ENCODE results near the gene SPIN2A. TPM values are rescaled to one million over a fixed set of nuclear protein-coding genes. Genes with fewer than 3 reads are reported as not detected.
"Not testable (repeated sequence)": the region's sequence is repeated elsewhere in the genome, so short reads cannot be mapped to it uniquely, and the experiment has no call there.

Gene SPIN2A
- total and polyA plus RNA-seq, 2 experiments from 2014 or later, result 0.59 TPM; not detected in 1

DNA sequence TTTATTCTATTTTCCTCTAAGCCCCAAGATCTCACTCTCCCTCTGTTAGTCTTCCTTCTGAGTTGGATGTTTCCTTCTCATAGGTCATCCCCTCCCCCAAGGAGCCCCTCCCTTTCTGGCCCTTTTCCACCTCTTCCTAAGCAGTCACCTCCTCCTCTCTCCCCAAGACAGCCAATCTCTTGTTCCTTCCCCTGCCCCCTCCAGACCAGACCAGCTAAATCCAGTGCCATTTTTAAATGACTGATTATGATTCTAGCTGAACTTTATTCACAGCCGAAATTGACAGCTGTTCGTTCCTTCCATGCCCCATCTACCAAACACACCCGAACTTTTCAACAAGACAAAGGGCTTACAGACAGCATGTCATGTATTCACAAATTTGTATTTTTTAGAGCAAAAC is 1.9 kb downstream of the SPIN2A start:
- no peaks in the 10 kb centered on the region for H3K9me2 ChIP-seq (ENCODE audit: insufficient read depth)
- H3K4me1 ChIP-seq (ENCODE audit: insufficient read depth), result no peaks in the 10 kb centered on the region
- H3K9ac ChIP-seq, result no peak overlapping the region
- in situ Hi-C loops (cut with MboI), result no loop called here
- no peak for DNase-seq
- H4K20me1 ChIP-seq (ENCODE audit: insufficient read depth), result no peaks in the 10 kb centered on the region
- H3K4me2 ChIP-seq (ENCODE audit: unreplicated experiment), result no peak overlapping the region
- no peaks in the 10 kb centered on the region for H3K27me3 ChIP-seq (replicated peaks; ENCODE audit: insufficient read depth)
- H3K4me3 ChIP-seq, result no peak overlapping the region
- H3K79me2 ChIP-seq (ENCODE audit: insufficient read depth), result no peaks in the 10 kb centered on the region
- 90 to 91% methylated on average over 3 of the region's 3 CpGs for WGBS, 2 experiments (ENCODE audit: low coverage in 1 of 2, low lambda C conversion rate in 2 of 2, missing lambda C conversion rate in 2 of 2)
- no peak overlapping the region for H2AFZ ChIP-seq
- no peak for TF ChIP-seq EZH2phosphoT487 (IDR thresholded peaks at IDR 0.05; ENCODE audit: insufficient read depth, low read depth)
- TF ChIP-seq EZH2 (IDR thresholded peaks at IDR 0.05; ENCODE audit: insufficient read depth, poor library complexity, severe bottlenecking), result no peak
- no peaks in the 10 kb centered on the region for H3K9me3 ChIP-seq (ENCODE audit: low read depth)
- H3F3A ChIP-seq (ENCODE audit: insufficient read depth), result no peaks in the 10 kb centered on the region
- no peak overlapping the region for H3K27ac ChIP-seq
- no peaks in the 10 kb centered on the region for H3K36me3 ChIP-seq (ENCODE audit: low read depth)

DNA sequence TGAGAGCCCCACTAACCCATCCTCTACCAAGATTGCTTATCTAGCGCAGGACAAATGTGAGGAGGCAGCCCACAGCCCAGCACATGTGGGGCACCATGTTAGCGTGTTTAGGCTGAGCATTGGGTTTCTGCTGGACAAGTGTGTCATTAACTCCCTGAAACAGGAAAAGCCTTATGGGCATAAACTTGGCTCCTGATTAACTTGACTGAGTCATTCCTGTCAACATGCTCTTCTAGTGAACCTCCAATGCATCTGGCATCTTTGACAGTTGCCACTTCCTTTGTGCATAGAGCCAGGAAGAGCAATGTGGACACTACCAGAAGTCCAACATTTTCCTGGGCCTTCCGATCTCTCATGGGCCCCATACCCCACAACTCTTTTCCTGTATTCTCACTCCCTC is 2.5 kb downstream of the SPIN2A start:
- Histone ChIP-seq H3K4me3 (no peak overlapping the region), H3K9ac (no peak overlapping the region), H3K4me1 (ENCODE audit: insufficient read depth) (no peaks in the 10 kb centered on the region), H3K36me3 (ENCODE audit: low read depth) (no peaks in the 10 kb centered on the region), H2AFZ (no peak overlapping the region), H3F3A (ENCODE audit: insufficient read depth) (no peaks in the 10 kb centered on the region), H3K9me2 (ENCODE audit: insufficient read depth) (no peaks in the 10 kb centered on the region), H3K27ac (no peak overlapping the region), H3K79me2 (ENCODE audit: insufficient read depth) (no peaks in the 10 kb centered on the region), H3K9me3 (ENCODE audit: low read depth) (no peaks in the 10 kb centered on the region), H3K4me2 (ENCODE audit: unreplicated experiment) (no peak overlapping the region), H4K20me1 (ENCODE audit: insufficient read depth) (no peaks in the 10 kb centered on the region), H3K27me3 (replicated peaks; ENCODE audit: insufficient read depth) (no peaks in the 10 kb centered on the region)
- in situ Hi-C loops (cut with MboI), result no loop called here
- 94 to 100% methylated on average over 2 to 3 of the region's 3 CpGs for WGBS, 2 experiments (ENCODE audit: low coverage in 1 of 2, low lambda C conversion rate in 2 of 2, missing lambda C conversion rate in 2 of 2)
- no peak for DNase-seq
- no peak for TF ChIP-seq EZH2 (IDR thresholded peaks at IDR 0.05; ENCODE audit: insufficient read depth, poor library complexity, severe bottlenecking)
- no peak for TF ChIP-seq EZH2phosphoT487 (IDR thresholded peaks at IDR 0.05; ENCODE audit: insufficient read depth, low read depth)

DNA sequence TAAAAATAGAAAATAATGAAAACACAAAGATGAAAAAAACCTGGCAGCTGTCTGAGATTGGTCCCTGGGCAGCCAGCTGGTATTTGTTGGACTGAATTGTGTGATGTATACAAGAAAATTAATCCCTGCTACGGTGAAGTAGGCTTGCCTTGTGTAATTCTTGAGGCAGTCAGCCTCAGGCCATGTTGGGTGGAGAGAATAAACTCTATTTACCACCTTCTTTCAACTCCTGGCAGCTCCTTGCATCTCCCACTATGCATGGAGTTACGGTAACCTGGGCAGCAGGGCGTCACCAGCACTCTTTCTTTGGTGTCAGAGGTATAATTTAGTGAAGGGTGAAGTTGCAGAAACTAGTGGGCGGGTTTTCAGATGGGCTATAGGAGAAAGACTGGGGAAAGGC is 3.5 kb downstream of the SPIN2A start:
- Histone ChIP-seq H3K79me2 (ENCODE audit: insufficient read depth) (no peaks in the 10 kb centered on the region), H3K36me3 (ENCODE audit: low read depth) (no peaks in the 10 kb centered on the region), H3K27ac (no peak overlapping the region), H3K9ac (no peak overlapping the region), H3K4me2 (ENCODE audit: unreplicated experiment) (no peak overlapping the region), H3K9me2 (ENCODE audit: insufficient read depth) (no peaks in the 10 kb centered on the region), H3K4me1 (ENCODE audit: insufficient read depth) (no peaks in the 10 kb centered on the region), H3F3A (ENCODE audit: insufficient read depth) (no peaks in the 10 kb centered on the region), H3K9me3 (ENCODE audit: low read depth) (no peaks in the 10 kb centered on the region), H3K27me3 (replicated peaks; ENCODE audit: insufficient read depth) (no peaks in the 10 kb centered on the region), H3K4me3 (no peak overlapping the region), H4K20me1 (ENCODE audit: insufficient read depth) (no peaks in the 10 kb centered on the region), H2AFZ (no peak overlapping the region)
- in situ Hi-C loops (cut with MboI), result no loop called here
- DNase-seq, result no peak
- no peak for TF ChIP-seq EZH2phosphoT487 (IDR thresholded peaks at IDR 0.05; ENCODE audit: insufficient read depth, low read depth)
- no peak for TF ChIP-seq EZH2 (IDR thresholded peaks at IDR 0.05; ENCODE audit: insufficient read depth, poor library complexity, severe bottlenecking)
- 74% methylated on average over 4 of the region's 4 CpGs for WGBS, 2 experiments (ENCODE audit: low coverage in 1 of 2, low lambda C conversion rate in 2 of 2, missing lambda C conversion rate in 2 of 2)

DNA sequence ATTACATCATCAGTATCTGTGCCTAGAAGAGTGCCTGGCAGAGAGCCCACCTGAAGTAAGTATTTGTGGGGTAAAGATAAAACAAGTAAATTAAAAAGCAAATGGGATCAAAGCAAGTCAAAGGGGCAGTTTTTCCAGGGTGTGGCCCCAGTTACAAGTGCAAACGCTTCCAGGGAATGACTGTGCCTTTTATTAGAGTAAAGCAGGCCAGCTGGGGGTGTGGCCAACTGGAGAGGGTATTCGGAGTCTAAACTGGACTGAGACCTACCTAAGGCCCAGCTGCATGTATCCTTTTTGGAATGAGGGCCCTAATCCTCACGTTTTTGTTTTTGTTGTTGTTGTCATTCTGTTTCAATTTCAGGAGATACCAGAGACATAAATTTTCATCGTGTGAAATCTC is 3.9 kb downstream of the SPIN2A start:
- in situ Hi-C loops (cut with MboI); H3K27ac ChIP-seq: not testable (repeated sequence)
- 25 to 31% methylated on average over 4 of the region's 4 CpGs for WGBS, 2 experiments (ENCODE audit: low coverage in 1 of 2, low lambda C conversion rate in 2 of 2, missing lambda C conversion rate in 2 of 2)

DNA sequence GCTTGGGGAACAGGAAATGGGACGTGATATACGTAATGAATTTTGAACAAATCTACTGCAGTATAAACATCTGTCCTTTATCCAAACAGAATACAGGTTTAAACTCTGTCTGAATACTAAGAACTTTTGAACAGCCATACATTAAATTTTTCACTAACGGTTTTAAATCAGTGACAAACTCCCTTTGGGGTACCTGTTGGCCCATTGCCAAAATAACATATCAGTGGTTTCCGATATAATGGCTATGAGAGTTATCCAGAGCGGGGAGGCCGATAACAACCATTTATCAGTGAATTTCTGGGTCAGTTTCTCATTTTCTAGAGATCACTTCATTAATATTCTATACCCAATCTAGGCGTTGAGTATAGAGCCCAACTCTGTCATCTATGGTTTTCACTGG is 5.2 kb downstream of the SPIN2A start:
- H3K27ac ChIP-seq, result no peak overlapping the region
- in situ Hi-C loops (cut with MboI), result no loop called here
- no peak overlapping the region for H3K4me3 ChIP-seq
- no peaks in the 10 kb centered on the region for H3K9me2 ChIP-seq (ENCODE audit: insufficient read depth)
- H3K27me3 ChIP-seq (replicated peaks; ENCODE audit: insufficient read depth), result no peaks in the 10 kb centered on the region
- no peaks in the 10 kb centered on the region for H3K36me3 ChIP-seq (ENCODE audit: low read depth)
- no peak overlapping the region for H2AFZ ChIP-seq
- H3K4me2 ChIP-seq (ENCODE audit: unreplicated experiment), result no peak overlapping the region
- H3F3A ChIP-seq (ENCODE audit: insufficient read depth), result no peaks in the 10 kb centered on the region
- H3K9ac ChIP-seq, result no peak overlapping the region
- H3K9me3 ChIP-seq (ENCODE audit: low read depth), result no peaks in the 10 kb centered on the region
- H4K20me1 ChIP-seq (ENCODE audit: insufficient read depth), result no peaks in the 10 kb centered on the region
- H3K4me1 ChIP-seq (ENCODE audit: insufficient read depth), result no peaks in the 10 kb centered on the region
- H3K79me2 ChIP-seq (ENCODE audit: insufficient read depth), result no peaks in the 10 kb centered on the region
- DNase-seq, result no peak
- WGBS, 2 experiments (ENCODE audit: low coverage in 1 of 2, low lambda C conversion rate in 2 of 2, missing lambda C conversion rate in 2 of 2), result 92 to 94% methylated on average over 6 to 7 of the region's 7 CpGs
- TF ChIP-seq EZH2 (IDR thresholded peaks at IDR 0.05; ENCODE audit: insufficient read depth, poor library complexity, severe bottlenecking), result no peak
- no peak for TF ChIP-seq EZH2phosphoT487 (IDR thresholded peaks at IDR 0.05; ENCODE audit: insufficient read depth, low read depth)

More for the DNA sequence above, 3.9 kb downstream of the SPIN2A start:
- H3F3A ChIP-seq (ENCODE audit: insufficient read depth); H3K9ac ChIP-seq; H3K79me2 ChIP-seq (ENCODE audit: insufficient read depth); H2AFZ ChIP-seq; H3K4me1 ChIP-seq (ENCODE audit: insufficient read depth); H3K9me2 ChIP-seq (ENCODE audit: insufficient read depth); H3K4me2 ChIP-seq (ENCODE audit: unreplicated experiment); H3K27me3 ChIP-seq (replicated peaks; ENCODE audit: insufficient read depth); H3K9me3 ChIP-seq (ENCODE audit: low read depth); H4K20me1 ChIP-seq (ENCODE audit: insufficient read depth); H3K36me3 ChIP-seq (ENCODE audit: low read depth); H3K4me3 ChIP-seq: not testable (repeated sequence)
- DNase-seq, result peak; percentile 16

All from GM23248 (cell line).